MM.1S (cell line): Measurements from ENCODE around the gene ZNF827.

Experiments
- CTCF ChIP-seq: fragments of 300-600 bp; sonication (generic); IDR thresholded peaks from 2 replicates; pipeline ENCODE4 v1.5.1; 2016; ENCODE audit warnings: antibody characterized with exemption, low read length, mixed read lengths
- EZH2 ChIP-seq: fragments of 300-600 bp; sonication (generic); optimal IDR thresholded peaks from 2 replicates; pipeline ENCODE3; 2017; ENCODE audit warnings: low read depth, mild to moderate bottlenecking, antibody characterized with exemption, low read length, mixed read lengths
- EZH2phosphoT487 ChIP-seq: fragments of 300-600 bp; sonication (generic); IDR thresholded peaks from 2 replicates; pipeline ENCODE4 v1.6.1; 2018; ENCODE audit warnings: antibody characterized with exemption, low read length

DNA sequence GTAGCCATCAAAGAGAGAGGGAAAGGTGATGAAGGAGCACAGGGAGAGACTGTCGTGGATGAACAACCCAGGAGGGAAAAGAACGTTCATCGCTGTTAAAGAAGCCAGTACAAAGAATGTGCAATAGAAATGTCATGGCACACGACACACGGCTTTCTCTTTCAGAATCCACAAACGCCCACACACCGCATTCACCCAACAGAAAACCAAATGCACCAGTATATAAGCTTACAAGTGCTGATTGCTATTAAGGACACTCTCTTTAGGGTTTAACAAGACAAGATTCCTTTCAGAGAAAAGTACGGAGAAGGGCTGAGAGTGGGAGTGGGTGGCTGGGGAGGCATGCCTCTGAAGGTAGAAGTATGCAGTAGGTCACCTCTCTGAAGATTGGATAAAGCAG lies 178.4 kb downstream of the ZNF827 start:
- TF ChIP-seq CTCF (no peak), EZH2phosphoT487 (no peak), EZH2 (no peak)
